Omental fat pad (tissue), 4 donors: Measurements from ENCODE around the gene OSBPL8. TPM values are rescaled to one million over a fixed set of nuclear protein-coding genes. Genes with fewer than 3 reads are reported as not detected.

Source experiments
- ATAC-seq: fragments of 150-250 bp; one replicate; pipeline ENCODE4 v1.9.1; 2016; ENCODE audit warnings: mild to moderate bottlenecking, moderate library complexity; ENCODE audit not compliant: low FRiP score
- DNase-seq: peaks from one replicate; pipeline ENCODE4 v3.0.0-alpha.2; 2019; ENCODE audit warnings: low spot score
- total RNA-seq, 4 donors: library from RNA; depleted of rRNA; stranded (reverse); fragments of >200 nt; gene quantifications; one replicate each; pipeline ENCODE4 v1.1.0, GENCODE V29; 2016
- TF ChIP-seq, protein P1 (sequence below), 3 donors: fragments of 450-650 bp; IDR thresholded peaks; one replicate each; pipeline ENCODE4 v1.5.1; 2016 to 2017; ENCODE audit warnings: antibody characterized with exemption in 3 of 3, mild to moderate bottlenecking in 3 of 3, moderate library complexity in 2 of 3

OSBPL8 gene
- total RNA-seq, 4 donors from 2014 or later, result 52.6 to 76.8 (median 65.2) TPM

DNA sequence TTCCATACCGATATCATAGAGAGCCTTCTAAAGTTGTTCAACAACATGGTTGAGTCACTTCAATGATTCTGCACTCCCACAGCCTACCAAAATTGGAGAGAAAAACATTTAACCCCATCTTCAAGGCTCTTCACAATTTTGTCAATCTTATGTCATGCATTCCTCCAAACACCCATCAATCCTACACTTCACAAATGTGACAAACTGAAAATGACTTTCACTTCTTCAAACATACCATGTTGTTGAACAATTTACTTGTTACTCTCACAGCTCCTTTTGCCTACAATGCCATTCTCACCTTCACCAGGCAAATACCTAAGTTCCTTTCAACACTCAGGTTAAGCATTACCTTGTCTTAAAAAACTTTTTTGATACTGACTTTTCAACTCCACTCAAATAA is 88.0 kb downstream of the OSBPL8 start:
- ATAC-seq (no peak), DNase-seq (no peak)
- TF ChIP-seq, protein P1, sequence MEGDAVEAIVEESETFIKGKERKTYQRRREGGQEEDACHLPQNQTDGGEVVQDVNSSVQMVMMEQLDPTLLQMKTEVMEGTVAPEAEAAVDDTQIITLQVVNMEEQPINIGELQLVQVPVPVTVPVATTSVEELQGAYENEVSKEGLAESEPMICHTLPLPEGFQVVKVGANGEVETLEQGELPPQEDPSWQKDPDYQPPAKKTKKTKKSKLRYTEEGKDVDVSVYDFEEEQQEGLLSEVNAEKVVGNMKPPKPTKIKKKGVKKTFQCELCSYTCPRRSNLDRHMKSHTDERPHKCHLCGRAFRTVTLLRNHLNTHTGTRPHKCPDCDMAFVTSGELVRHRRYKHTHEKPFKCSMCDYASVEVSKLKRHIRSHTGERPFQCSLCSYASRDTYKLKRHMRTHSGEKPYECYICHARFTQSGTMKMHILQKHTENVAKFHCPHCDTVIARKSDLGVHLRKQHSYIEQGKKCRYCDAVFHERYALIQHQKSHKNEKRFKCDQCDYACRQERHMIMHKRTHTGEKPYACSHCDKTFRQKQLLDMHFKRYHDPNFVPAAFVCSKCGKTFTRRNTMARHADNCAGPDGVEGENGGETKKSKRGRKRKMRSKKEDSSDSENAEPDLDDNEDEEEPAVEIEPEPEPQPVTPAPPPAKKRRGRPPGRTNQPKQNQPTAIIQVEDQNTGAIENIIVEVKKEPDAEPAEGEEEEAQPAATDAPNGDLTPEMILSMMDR (IDR thresholded peaks at IDR 0.05), result no peak

DNA sequence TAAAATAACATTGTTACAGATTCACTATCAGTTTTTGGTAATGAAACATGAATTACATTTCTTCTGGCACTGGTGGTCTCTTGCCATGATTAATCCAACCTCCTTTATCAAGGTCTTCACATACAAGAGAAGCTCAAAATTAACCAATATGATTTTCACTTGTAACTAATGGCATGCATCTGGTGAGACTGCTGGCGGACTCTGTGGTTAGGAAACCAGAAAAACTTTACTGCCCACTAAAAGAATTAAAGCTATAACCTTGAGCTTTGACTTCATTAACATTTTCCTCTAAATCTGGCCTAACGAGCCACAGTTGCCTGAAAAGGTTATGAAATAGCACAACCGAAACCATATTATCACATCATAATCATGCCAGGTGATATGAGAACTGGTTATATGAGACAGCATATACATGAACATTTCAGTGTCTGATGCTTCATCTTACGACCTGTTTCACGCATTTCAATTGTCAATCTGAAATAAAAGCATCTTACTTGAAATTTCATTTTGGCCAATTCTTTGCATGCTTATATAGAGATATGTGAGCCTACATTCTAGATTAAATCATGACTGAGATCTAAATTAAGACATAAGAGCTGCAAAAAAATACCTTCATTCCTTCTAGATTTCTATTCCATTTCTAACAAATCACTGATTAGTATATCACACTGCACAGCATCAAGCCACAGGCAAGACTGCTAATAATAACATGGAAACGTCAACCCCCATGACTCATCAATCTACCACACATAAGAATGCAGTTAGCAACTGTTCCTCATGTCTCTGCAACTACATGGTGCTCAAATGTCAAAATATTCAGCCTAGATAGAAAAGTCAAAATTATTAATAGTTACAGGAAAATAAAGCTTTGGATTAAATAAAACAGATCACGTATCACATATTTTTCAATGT is 89.3 kb downstream of the OSBPL8 start:
- DNase-seq, result no peak
- peak; percentile 90 for ATAC-seq

GRCh38 chr12:76464631-76465166 is 94.9 kb downstream of the OSBPL8 start:
- DNase-seq, result no peak
- no peak for ATAC-seq
- TF ChIP-seq, protein P1 (IDR thresholded peaks at IDR 0.05), result no peak

More for the DNA sequence above, 89.3 kb downstream of the OSBPL8 start:
- TF ChIP-seq, protein P1 (IDR thresholded peaks at IDR 0.05), result no peak

- DNase-seq, result no peak
Measured at GRCh38 chr12:76462668-76463224, 96.8 kb downstream of the OSBPL8 start.

GRCh38 chr12:76460807-76461206 is 98.8 kb downstream of the OSBPL8 start:
- ATAC-seq (no peak), DNase-seq (no peak)
- TF ChIP-seq, protein P1 (IDR thresholded peaks at IDR 0.05), result no peak

More at GRCh38 chr12:76462668-76463224, 96.8 kb downstream of the OSBPL8 start:
- TF ChIP-seq, protein P1 (IDR thresholded peaks at IDR 0.05), result no peak
- no peak for ATAC-seq

GRCh38 chr12:76457818-76458217 is 101.8 kb downstream of the OSBPL8 start:
- TF ChIP-seq, protein P1 (IDR thresholded peaks at IDR 0.05), result no peak
- no peak for ATAC-seq
- no peak for DNase-seq
